Smooth muscle cell (in vitro differentiated cells): ENCODE data around the gene PTPRA. TPM values are rescaled to one million over a fixed set of nuclear protein-coding genes. Genes with fewer than 3 reads are reported as not detected.
A peak's percentile ranks its signal among the peaks of the same experiment; 100 is the strongest.

Experiments used
- DNase-seq: peaks from one replicate; lab custom pipeline; 2025; ENCODE audit not compliant: unreplicated experiment; lab: John Stamatoyannopoulos, UW
- H2AFZ ChIP-seq: fragments of 200-600 bp; sonication (generic); 2 replicates; pipeline ENCODE4 v1.6.0; 2016; ENCODE audit warnings: antibody characterized with exemption, low read depth, mild to moderate bottlenecking
- H3F3A ChIP-seq: fragments of 200-600 bp; sonication (generic); 2 replicates; pipeline ENCODE4 v1.6.0; 2017; ENCODE audit warnings: antibody characterized with exemption, low read depth
- H3K27ac ChIP-seq: fragments of 200-600 bp; sonication (generic); 2 replicates; pipeline ENCODE4 v1.5.1; 2016; ENCODE audit warnings: low read depth, mild to moderate bottlenecking
- H3K27me3 ChIP-seq: fragments of 200-600 bp; sonication (generic); 2 replicates; pipeline ENCODE4 v1.6.1; 2016; ENCODE audit warnings: low read depth, mild to moderate bottlenecking
- H3K36me3 ChIP-seq: fragments of 200-600 bp; sonication (generic); 2 replicates; pipeline ENCODE4 v1.5.1; 2016; ENCODE audit warnings: low read depth
- H3K4me1 ChIP-seq: fragments of 200-600 bp; sonication (generic); 2 replicates; pipeline ENCODE4 v1.5.1; 2016; ENCODE audit warnings: low read depth
- H3K4me2 ChIP-seq: fragments of 200-600 bp; sonication (generic); 2 replicates; pipeline ENCODE4 v1.6.0; 2016; ENCODE audit warnings: mild to moderate bottlenecking
- H3K4me3 ChIP-seq: fragments of 200-600 bp; sonication (generic); 2 replicates; pipeline ENCODE4 v1.5.1; 2016; ENCODE audit warnings: mild to moderate bottlenecking
- H3K79me2 ChIP-seq: fragments of 200-600 bp; sonication (generic); 2 replicates; pipeline ENCODE4 v1.6.0; 2016; ENCODE audit warnings: low read depth, mild to moderate bottlenecking
- H3K9ac ChIP-seq: fragments of 200-600 bp; sonication (generic); 2 replicates; pipeline ENCODE4 v1.6.0; 2016; ENCODE audit warnings: low read depth
- H3K9me3 ChIP-seq: fragments of 200-600 bp; sonication (generic); replicated peaks from 2 replicates; pipeline ENCODE4 v1.5.1; 2016; ENCODE audit warnings: low read depth
- H4K20me1 ChIP-seq: fragments of 200-600 bp; sonication (generic); 2 replicates; pipeline ENCODE4 v1.6.0; 2016; ENCODE audit warnings: low read depth
- CTCF ChIP-seq: fragments of 200-600 bp; sonication (generic); IDR thresholded peaks from 2 replicates; pipeline ENCODE4 v1.5.1; 2017; ENCODE audit warnings: borderline replicate concordance, mild to moderate bottlenecking, antibody characterized with exemption; ENCODE audit not compliant: insufficient read depth, poor library complexity, severe bottlenecking
- WGBS: methylation state at CpG from one replicate; pipeline ENCODE4 v1.1.7; 2016; ENCODE audit warnings: low lambda C conversion rate; 5-methylcytosine and 5-hydroxymethylcytosine counted together
- polyA plus RNA-seq: library from polyadenylated mRNA; unstranded; fragments of >200 nt; fragmentation: Nextera tagmentation; extraction: Ambion mirVana; gene quantifications from 2 replicates; pipeline ENCODE4 v1.2.1, GENCODE V29; 2016
- total RNA-seq: library from RNA; depleted of rRNA; stranded (reverse); fragments of >200 nt; gene quantifications from 2 replicates; pipeline ENCODE4 v1.2.3, GENCODE V29; 2014

The PTPRA gene
- total and polyA plus RNA-seq, 2 experiments from 2014 or later: 38.4 to 48.9 TPM

- H3K9ac ChIP-seq: peak overlapping the region; percentile 65
Observed at GRCh38 chr20:2874456-2874855, 1.2 kb downstream of the PTPRA start.

GRCh38 chr20:2875690-2876203 lies 2.5 kb downstream of the PTPRA start:
- peaks cover 65% of the 10 kb centered on the region for H3K79me2 ChIP-seq
- H2AFZ ChIP-seq: no peak overlapping the region
- H3K4me3 ChIP-seq: no peak overlapping the region
- H3K4me1 ChIP-seq: peaks cover 19% of the 10 kb centered on the region
- H4K20me1 ChIP-seq: peaks cover 64% of the 10 kb centered on the region
- no peak overlapping the region for H3K9ac ChIP-seq
- no peaks in the 10 kb centered on the region for H3K36me3 ChIP-seq
- no peak overlapping the region for H3K27ac ChIP-seq
- H3K9me3 ChIP-seq: no peaks in the 10 kb centered on the region
- peaks cover 12% of the 10 kb centered on the region for H3F3A ChIP-seq
- H3K27me3 ChIP-seq: no peaks in the 10 kb centered on the region
- DNase-seq: no peak
- 97% methylated on average over 5 of the region's 5 CpGs for WGBS
- no peak for TF ChIP-seq CTCF
- H3K4me2 ChIP-seq: no peak overlapping the region

More at GRCh38 chr20:2874456-2874855, 1.2 kb downstream of the PTPRA start:
- peaks cover 53% of the 10 kb centered on the region for H3K79me2 ChIP-seq
- peaks cover 14% of the 10 kb centered on the region for H3F3A ChIP-seq
- no peak for TF ChIP-seq CTCF
- WGBS: 52% methylated on average over 7 of the region's 7 CpGs
- H2AFZ ChIP-seq: no peak overlapping the region
- H3K4me1 ChIP-seq: peaks cover 25% of the 10 kb centered on the region
- H3K27ac ChIP-seq: no peak overlapping the region
- H3K4me3 ChIP-seq: peak overlapping the region; percentile 95
- no peaks in the 10 kb centered on the region for H3K36me3 ChIP-seq
- H3K27me3 ChIP-seq: no peaks in the 10 kb centered on the region
- peak overlapping the region; percentile 99 for H3K4me2 ChIP-seq
- DNase-seq: no peak
- H4K20me1 ChIP-seq: peaks cover 51% of the 10 kb centered on the region
- H3K9me3 ChIP-seq: no peaks in the 10 kb centered on the region

GRCh38 chr20:2878515-2878914 lies 5.2 kb downstream of the PTPRA start:
- Histone ChIP-seq H3K79me2 (peaks cover 83% of the 10 kb centered on the region), H3K27ac (no peak overlapping the region), H2AFZ (no peak overlapping the region), H3K4me1 (peaks cover 9% of the 10 kb centered on the region), H3K4me3 (no peak overlapping the region), H3K9me3 (no peaks in the 10 kb centered on the region), H3F3A (no peaks in the 10 kb centered on the region), H3K27me3 (no peaks in the 10 kb centered on the region), H4K20me1 (peaks cover 86% of the 10 kb centered on the region), H3K9ac (no peak overlapping the region), H3K4me2 (no peak overlapping the region), H3K36me3 (no peaks in the 10 kb centered on the region)
- no peak for DNase-seq
- TF ChIP-seq CTCF: no peak
- WGBS: 97% methylated on average over 1 of the region's 1 CpG

- Histone ChIP-seq H3K4me3 (no peak overlapping the region), H3K4me2 (no peak overlapping the region), H3K27ac (no peak overlapping the region), H3K36me3 (no peaks in the 10 kb centered on the region), H2AFZ (no peak overlapping the region), H4K20me1 (peaks cover 91% of the 10 kb centered on the region), H3F3A (no peaks in the 10 kb centered on the region), H3K4me1 (peaks cover 8% of the 10 kb centered on the region), H3K9me3 (no peaks in the 10 kb centered on the region), H3K79me2 (peaks cover 83% of the 10 kb centered on the region), H3K27me3 (no peaks in the 10 kb centered on the region), H3K9ac (no peak overlapping the region)
- 68% methylated on average over 3 of the region's 3 CpGs for WGBS
- TF ChIP-seq CTCF: no peak
- no peak for DNase-seq
Observed at GRCh38 chr20:2879146-2879545, 5.9 kb downstream of the PTPRA start.
